ENCODE results near the gene DDX51.

The DDX51 gene

GRCh38 chr12:132176920-132177551, 32.9 kb upstream of the DDX51 start:
- no peak for DNase-seq (ENCODE audit: low spot score)
- TF ChIP-seq CTCF (IDR thresholded peaks at IDR 0.05; ENCODE audit: extremely low read depth, missing control alignments) = no peak

- TF ChIP-seq CTCF (IDR thresholded peaks at IDR 0.05; ENCODE audit: extremely low read depth, missing control alignments) = no peak
- no peak for DNase-seq (ENCODE audit: low spot score)
Measured at GRCh38 chr12:132176385-132176919, 32.3 kb upstream of the DDX51 start.

GRCh38 chr12:132175496-132176384, 31.6 kb upstream of the DDX51 start:
- no peak for DNase-seq (ENCODE audit: low spot score)
- no peak for TF ChIP-seq CTCF (IDR thresholded peaks at IDR 0.05; ENCODE audit: extremely low read depth, missing control alignments)

- DNase-seq (ENCODE audit: low spot score) = no peak
- TF ChIP-seq CTCF (IDR thresholded peaks at IDR 0.05; ENCODE audit: extremely low read depth, missing control alignments) = no peak
Measured at GRCh38 chr12:132174839-132175490, 30.8 kb upstream of the DDX51 start.

- no peak for DNase-seq (ENCODE audit: low spot score)
- TF ChIP-seq CTCF (IDR thresholded peaks at IDR 0.05; ENCODE audit: extremely low read depth, missing control alignments) = no peak
Measured at GRCh38 chr12:132174015-132174838, 30.1 kb upstream of the DDX51 start.

GRCh38 chr12:132173135-132174014, 29.3 kb upstream of the DDX51 start:
- TF ChIP-seq CTCF (IDR thresholded peaks at IDR 0.05; ENCODE audit: extremely low read depth, missing control alignments) = no peak
- no peak for DNase-seq (ENCODE audit: low spot score)
